Lung (tissue), 12 donors: Measurements from ENCODE around the gene SOS2. TPM values are rescaled to one million over a fixed set of nuclear protein-coding genes. Genes with fewer than 3 reads are reported as not detected.

Source experiments
- ATAC-seq: fragments of 200-7000 bp; cut with Tn5 transposase; one replicate; pipeline ENCODE4 v1.9.1; 2020; ENCODE audit warnings: moderate number of reproducible peaks; ENCODE audit not compliant: insufficient read depth, low FRiP score
- DNase-seq, 3 donors: peaks; one replicate each; pipeline ENCODE4 v3.0.0-alpha.2; 2013 to 2017
- H3K27ac ChIP-seq, 2 donors: one replicate each; pipeline ENCODE4 v1.5.1; 2013; ENCODE audit warnings: mild to moderate bottlenecking in 2 of 2, moderate library complexity in 2 of 2, control low read depth in 1 of 2, inconsistent platforms in 1 of 2, low read depth in 1 of 2, low read length in 1 of 2
- H3K27me3 ChIP-seq, 3 donors: one replicate each; pipeline ENCODE4 v1.5.1; 2013; ENCODE audit warnings: low read length in 2 of 3; ENCODE audit not compliant: control insufficient read depth in 3 of 3, insufficient read depth in 3 of 3
- H3K36me3 ChIP-seq, 4 donors: one replicate each; pipeline ENCODE4 v1.5.1; 2013; ENCODE audit warnings: low read length in 4 of 4, mild to moderate bottlenecking in 1 of 4, moderate library complexity in 1 of 4; ENCODE audit not compliant: control insufficient read depth in 4 of 4, insufficient read depth in 4 of 4
- H3K4me1 ChIP-seq, 5 donors: one replicate each; pipeline ENCODE4 v1.5.1; 2013; ENCODE audit warnings: low read length in 5 of 5, mild to moderate bottlenecking in 2 of 5, moderate library complexity in 1 of 5; ENCODE audit not compliant: control insufficient read depth in 5 of 5, insufficient read depth in 5 of 5
- H3K4me3 ChIP-seq: one replicate; pipeline ENCODE4 v1.5.1; 2013; ENCODE audit warnings: mild to moderate bottlenecking, control low read depth, moderate library complexity
- H3K9ac ChIP-seq, 2 donors: one replicate each; pipeline ENCODE4 v1.5.1; 2013; ENCODE audit warnings: low read length in 2 of 2, control low read depth in 1 of 2; ENCODE audit not compliant: insufficient read depth in 1 of 2
- H3K9me3 ChIP-seq, 4 donors: one replicate each; pipeline ENCODE4 v1.5.1; 2013; ENCODE audit warnings: low read length in 3 of 4, mild to moderate bottlenecking in 1 of 4, moderate library complexity in 1 of 4; ENCODE audit not compliant: control insufficient read depth in 4 of 4, insufficient read depth in 3 of 4
- CTCF ChIP-seq: IDR thresholded peaks from 2 replicates; pipeline ENCODE4 v1.5.1; 2012; ENCODE audit warnings: mild to moderate bottlenecking; ENCODE audit errors: control extremely low read depth, extremely low read depth
- WGBS, 2 donors: extraction: QIAGEN DNeasy Blood & Tissue Kit; methylation state at CpG; one replicate each; pipeline ENCODE4 v1.1.7; 2013; 5-methylcytosine and 5-hydroxymethylcytosine counted together
- polyA plus RNA-seq, 2 donors: library from polyadenylated mRNA; stranded (reverse); fragments of 200-250 nt; gene quantifications; one replicate each; pipeline ENCODE4 v1.2.1, GENCODE V29; 2013
- total RNA-seq, 2 donors: library from RNA; depleted of rRNA in 1 of 2; stranded (reverse); fragments of >200 nt in 1 of 2; gene quantifications; one replicate each; pipeline ENCODE4 v1.2.1, GENCODE V29; 2014 to 2021
- donor health status: control.
- donor health status: control.
- donor health status: Bipolar disorder and iron deficiency.
- donor health status: healthy.
- donor health status: DM: yes; HTN: yes; CAD: no.

The SOS2 gene
- total and polyA plus RNA-seq, 4 donors = 6.8 to 57.1 (median 19.1) TPM

- no peak for TF ChIP-seq CTCF
- no peak for ATAC-seq
- Histone ChIP-seq H3K27ac (no peak overlapping the region), H3K9ac (no peak overlapping the region), H3K9me3 (no peaks in the 10 kb centered on the region), H3K27me3 (no peaks in the 10 kb centered on the region), H3K4me1 (no peaks in the 10 kb centered on the region), H3K36me3 (peaks cover 0 to 9% (median 0%) of the 10 kb centered on the region in 4 donors), H3K4me3 (no peak overlapping the region)
- no peak for DNase-seq
Measured at GRCh38 chr14:50265029-50265428, 33.7 kb upstream of the SOS2 start.

- H3K36me3 ChIP-seq = peaks cover 0 to 6% (median 0%) of the 10 kb centered on the region in 4 donors
- H3K27me3 ChIP-seq = no peaks in the 10 kb centered on the region
- H3K9me3 ChIP-seq = no peaks in the 10 kb centered on the region
- TF ChIP-seq CTCF = no peak
- no peak overlapping the region for H3K27ac ChIP-seq
- ATAC-seq = no peak
- no peaks in the 10 kb centered on the region for H3K4me1 ChIP-seq
- H3K9ac ChIP-seq = no peak overlapping the region
- no peak overlapping the region for H3K4me3 ChIP-seq
- no peak for DNase-seq
- WGBS, 2 donors = 81 to 96% methylated on average over 4 of the region's 4 CpGs
Measured at GRCh38 chr14:50263321-50263720, 31.9 kb upstream of the SOS2 start.

- WGBS, 2 donors = 82 to 87% methylated on average over 2 of the region's 2 CpGs
- Histone ChIP-seq H3K4me3 (no peak overlapping the region), H3K4me1 (no peaks in the 10 kb centered on the region), H3K27me3 (no peaks in the 10 kb centered on the region), H3K9me3 (no peaks in the 10 kb centered on the region), H3K36me3 (peaks cover 0 to 6% (median 0%) of the 10 kb centered on the region in 4 donors), H3K9ac (no peak overlapping the region), H3K27ac (no peak overlapping the region)
- no peak for TF ChIP-seq CTCF
- DNase-seq (no peak), ATAC-seq (no peak)
Measured at GRCh38 chr14:50262865-50263264, 31.5 kb upstream of the SOS2 start.

GRCh38 chr14:50260511-50260910, 29.1 kb upstream of the SOS2 start:
- no peak overlapping the region for H3K4me3 ChIP-seq
- peaks cover 0 to 3% (median 0%) of the 10 kb centered on the region in 4 donors for H3K36me3 ChIP-seq
- WGBS, 2 donors = 48 to 55% methylated on average over 3 of the region's 3 CpGs
- DNase-seq (peak in 2 of 3 donors; percentile 38 to 45), ATAC-seq (no peak)
- TF ChIP-seq CTCF = peak; percentile 4
- H3K9ac ChIP-seq = no peak overlapping the region
- no peaks in the 10 kb centered on the region for H3K27me3 ChIP-seq
- H3K9me3 ChIP-seq = no peaks in the 10 kb centered on the region
- no peaks in the 10 kb centered on the region for H3K4me1 ChIP-seq
- no peak overlapping the region for H3K27ac ChIP-seq
